ENCODE measurements around the gene RBCK1. TPM values are rescaled to one million over a fixed set of nuclear protein-coding genes. Genes with fewer than 3 reads are reported as not detected.
"Not testable (repeated sequence)": the region's sequence is repeated elsewhere in the genome, so short reads cannot be mapped to it uniquely, and the experiment has no call there.

Gene RBCK1
- total RNA-seq, 2 experiments from 2014 or later, result 122 to 130 TPM

- no peak overlapping the region for H3K4me3 Mint-ChIP-seq
- H3K27ac Mint-ChIP-seq, result no peak overlapping the region
- POLR2A ChIA-PET, result interaction anchor here (0.7 to 1.6 kb wide), 6 partner anchors 10 to 28 kb away, joined by 3 to 6 read pairs (median 3); partner anchors contain the start of gene TBC1D20
- TF ChIP-seq CTCF (IDR thresholded peaks at IDR 0.05), result no peak
- CTCF ChIA-PET, result interaction anchor here (1.6 to 1.7 kb wide), 2 partner anchors 9 to 33 kb away, joined by 4 to 5 read pairs; no protein-coding TSS in a partner anchor
- H3K9me3 Mint-ChIP-seq, result no peaks in the 10 kb centered on the region
- no peaks in the 10 kb centered on the region for H3K27me3 Mint-ChIP-seq
- DNase-seq (no peak), ATAC-seq (no peak)
- H3K36me3 Mint-ChIP-seq (ENCODE audit: low read depth), result peaks cover 49% of the 10 kb centered on the region
- peaks cover 17% of the 10 kb centered on the region for H3K4me1 Mint-ChIP-seq (ENCODE audit: low read depth)
- intact Hi-C loops (cut with micrococcal nuclease), result no loop called here
Measured at GRCh38 chr20:445514-446336, 37.6 kb downstream of the RBCK1 start.

- DNase-seq; CTCF ChIA-PET; H3K27ac Mint-ChIP-seq; H3K9me3 Mint-ChIP-seq; H3K4me3 Mint-ChIP-seq; ATAC-seq; H3K27me3 Mint-ChIP-seq; intact Hi-C loops (cut with micrococcal nuclease): not testable (repeated sequence)
- H3K4me1 Mint-ChIP-seq (ENCODE audit: low read depth), result peaks cover 29% of the 10 kb centered on the region
- H3K36me3 Mint-ChIP-seq (ENCODE audit: low read depth), result peaks cover 12% of the 10 kb centered on the region
- POLR2A ChIA-PET, result interaction anchor here (1.8 kb wide), 1 partner anchor 15 kb away, joined by 4 read pairs; no protein-coding TSS in a partner anchor
Measured at GRCh38 chr20:452021-452420, 43.9 kb downstream of the RBCK1 start.

DNA sequence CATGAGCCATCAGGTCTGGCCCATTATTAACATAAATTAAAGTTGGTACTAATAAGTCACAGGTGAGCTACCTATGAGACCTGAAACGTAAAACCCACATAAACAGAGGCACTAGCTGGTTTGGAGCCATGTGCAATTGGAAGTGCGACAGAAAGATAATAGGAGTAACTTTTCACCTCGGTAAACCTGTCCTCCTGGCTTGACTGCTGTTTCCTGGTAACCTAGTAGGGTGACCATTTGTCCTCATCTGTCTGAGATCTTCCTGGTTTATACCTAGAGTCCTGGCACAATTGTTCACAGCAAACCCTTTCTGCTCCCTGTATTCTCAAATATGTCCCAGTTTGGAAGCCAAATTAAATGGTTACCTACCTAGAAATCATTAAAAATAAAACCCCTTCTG lies 46.9 kb downstream of the RBCK1 start:
- CTCF ChIA-PET, result no interaction called here
- Mint-ChIP-seq H3K36me3 (ENCODE audit: low read depth) (peaks cover 6% of the 10 kb centered on the region), H3K9me3 (no peaks in the 10 kb centered on the region), H3K4me1 (ENCODE audit: low read depth) (peaks cover 40% of the 10 kb centered on the region), H3K4me3 (no peak overlapping the region), H3K27ac (no peak overlapping the region), H3K27me3 (no peaks in the 10 kb centered on the region)
- POLR2A ChIA-PET, result interaction anchor here (1.5 kb wide), 1 partner anchor 88 kb away, joined by 3 read pairs; no protein-coding TSS in a partner anchor
- intact Hi-C loops (cut with micrococcal nuclease), result no loop called here
- ATAC-seq (no peak), DNase-seq (no peak)
- TF ChIP-seq CTCF (IDR thresholded peaks at IDR 0.05), result no peak

DNA sequence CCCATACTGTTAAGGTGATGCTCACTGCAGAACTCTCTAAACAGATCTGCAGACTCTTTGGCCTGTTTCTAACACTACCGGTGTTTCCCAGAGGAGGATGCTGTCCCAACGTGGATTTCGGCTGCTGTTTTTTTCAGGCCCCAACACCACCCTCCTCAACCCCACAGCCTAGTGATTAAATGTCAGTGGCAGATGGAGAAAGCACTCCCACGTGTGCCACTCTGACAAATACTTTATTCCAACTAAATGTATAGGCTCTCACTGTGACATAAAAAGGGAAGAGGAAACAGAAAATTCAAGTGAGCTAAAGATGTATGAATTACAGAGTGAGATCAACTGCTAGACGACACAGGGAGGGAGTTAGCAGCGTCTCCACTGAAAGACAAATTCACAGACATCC lies 50.7 kb downstream of the RBCK1 start:
- ChIA-PET POLR2A (interaction anchor here (1.3 kb wide), 1 partner anchor 78 kb away, joined by 4 read pairs; the partner anchor contains the start of gene TRIB3), CTCF (interaction anchor here (1.0 to 1.1 kb wide), 2 partner anchors 10 to 20 kb away, joined by 3 read pairs; no protein-coding TSS in a partner anchor)
- H3K27me3 Mint-ChIP-seq, result no peaks in the 10 kb centered on the region
- H3K9me3 Mint-ChIP-seq, result no peaks in the 10 kb centered on the region
- intact Hi-C loops (cut with micrococcal nuclease), result no loop called here
- TF ChIP-seq CTCF (IDR thresholded peaks at IDR 0.05), result no peak
- H3K36me3 Mint-ChIP-seq (ENCODE audit: low read depth), result peaks cover 7% of the 10 kb centered on the region
- H3K27ac Mint-ChIP-seq, result no peak overlapping the region
- peaks cover 50% of the 10 kb centered on the region for H3K4me1 Mint-ChIP-seq (ENCODE audit: low read depth)
- H3K4me3 Mint-ChIP-seq, result no peak overlapping the region
- no peak for ATAC-seq
- no peak for DNase-seq

GRCh38 chr20:460180-460579 lies 52.1 kb downstream of the RBCK1 start:
- H3K36me3 Mint-ChIP-seq (ENCODE audit: low read depth), result peaks cover 7% of the 10 kb centered on the region
- POLR2A ChIA-PET, result interaction anchor here (0.8 to 1.1 kb wide), 2 partner anchors 14 to 18 kb away, joined by 3 read pairs; no protein-coding TSS in a partner anchor
- DNase-seq (no peak), ATAC-seq (no peak)
- intact Hi-C loops (cut with micrococcal nuclease), result loop anchor here (5.0 kb wide), 1 partner anchor 48 kb away; no protein-coding TSS in a partner anchor
- peaks cover 47% of the 10 kb centered on the region for H3K4me1 Mint-ChIP-seq (ENCODE audit: low read depth)
- H3K9me3 Mint-ChIP-seq, result no peaks in the 10 kb centered on the region
- no peaks in the 10 kb centered on the region for H3K27me3 Mint-ChIP-seq
- peak overlapping the region; percentile 87 for H3K4me3 Mint-ChIP-seq
- no peak for TF ChIP-seq CTCF (IDR thresholded peaks at IDR 0.05)
- CTCF ChIA-PET, result interaction anchor here (0.6 to 2.2 kb wide), 2 partner anchors 74 to 106 kb away, joined by 3 to 10 read pairs; no protein-coding TSS in a partner anchor
- peak overlapping the region; percentile 26 for H3K27ac Mint-ChIP-seq

Data from activated CD8-positive, alpha-beta T cell treated with anti-CD3 and anti-CD28 coated beads for 36 hours (primary cell).